Heart right ventricle (tissue), 16 donors: ENCODE results near the gene EBF3. TPM values are rescaled to one million over a fixed set of nuclear protein-coding genes. Genes with fewer than 3 reads are reported as not detected.

Experiments used
- ATAC-seq, 8 donors: fragments of 200-7000 bp; cut with Tn5 transposase; one replicate each; pipeline ENCODE4 v1.9.1; 2020; ENCODE audit warnings: mild to moderate bottlenecking in 8 of 8, moderate library complexity in 8 of 8, moderate number of reproducible peaks in 1 of 8
- DNase-seq, 2 donors: peaks; one replicate each; pipeline ENCODE4 v3.0.0-alpha.2; 2020
- H3K27ac ChIP-seq, 10 donors: fragments of 200-600 bp; sonication (generic) in 2 of 10; one replicate each; pipeline versions ENCODE4 v1.5.0 to v1.8.0; 2020 to 2022; ENCODE audit warnings: mild to moderate bottlenecking in 3 of 10
- H3K27me3 ChIP-seq, 7 donors: fragments of 200-600 bp; one replicate each; pipeline ENCODE4 v1.8.0; 2021 to 2022; ENCODE audit warnings: mild to moderate bottlenecking in 2 of 7
- H3K36me3 ChIP-seq, 9 donors: fragments of 200-600 bp; sonication (generic) in 1 of 9; one replicate each; pipeline versions ENCODE4 v1.5.0 to v1.8.0; 2020 to 2022; ENCODE audit warnings: mild to moderate bottlenecking in 2 of 9
- H3K4me1 ChIP-seq, 9 donors: fragments of 200-600 bp; sonication (generic) in 1 of 9; one replicate each; pipeline versions ENCODE4 v1.5.0 to v1.8.0; 2020 to 2022; ENCODE audit warnings: mild to moderate bottlenecking in 4 of 9
- H3K4me3 ChIP-seq, 10 donors: fragments of 200-600 bp; sonication (generic) in 2 of 10; one replicate each; pipeline versions ENCODE4 v1.5.0 to v1.8.0; 2020 to 2022; ENCODE audit warnings: mild to moderate bottlenecking in 7 of 10, moderate library complexity in 2 of 10
- H3K9me3 ChIP-seq, 11 donors: fragments of 200-600 bp in 10 of 11; sonication (generic) in 2 of 11; one replicate each; pipeline versions ENCODE4 v1.5.0 to v1.8.0; 2013 to 2022; ENCODE audit warnings: mild to moderate bottlenecking in 2 of 11, control low read depth in 1 of 11, moderate library complexity in 1 of 11
- CTCF ChIP-seq, 9 donors: fragments of 200-600 bp; sonication (generic) in 2 of 9; IDR thresholded peaks; one replicate each; pipeline versions ENCODE4 v1.5.0 to v1.8.0; 2021 to 2022; ENCODE audit warnings: antibody characterized with exemption in 9 of 9, mild to moderate bottlenecking in 5 of 9, moderate library complexity in 1 of 9
- WGBS, 2 donors: extraction: QIAGEN DNeasy Blood & Tissue Kit; methylation state at CpG; one replicate each; pipeline ENCODE4 v1.1.7; 2013; ENCODE audit warnings: inconsistent platforms in 1 of 2; 5-methylcytosine and 5-hydroxymethylcytosine counted together
- intact Hi-C, 10 donors: fragments of 100-400 bp; cut with DNase I; formaldehyde crosslinking; loops; one replicate each; pipeline versions ENCODE4 v1.11.1 to v1.14.2; 2022
- polyA plus RNA-seq, 2 donors: library from polyadenylated mRNA; stranded (reverse); fragments of 200-250 nt; gene quantifications; one replicate each; pipeline ENCODE4 v1.2.3, GENCODE V29; 2013
- total RNA-seq, 10 donors: library from RNA; stranded (reverse); fragmentation: NEBNext Ultra II Directional in 3 of 10; extraction: Animal tissue kit (Norgen Biotek cat#: 25700) in 3 of 10; gene quantifications; one replicate each; pipeline versions ENCODE4 v1.2.1 to v1.2.4, GENCODE V29; 2021 to 2023
- donor health status: Arrhythmogenic right ventricular cardiomyopathy.
- donor health status: ischemic (EF 13 %, LVEDD 7.1; RV severe dilation, severe dysfunction).
- donor health status: healthy with polysubstance abuse.
- donor health status: DM: no; HTN: yes; CAD: no.
- donor health status: DM: no; HTN: no; CAD: no.
- donor health status: ischemic (EF 25% LVEDD 6.9; RV normal size, moderate dysfunction).
- donor health status: ischemic (EF 25% LVEDD 5.7; RV mildly dilated, moderate dysfunction).
- donor health status: healthy.
- donor health status: DM: yes; HTN: yes; CAD: no.
- donor health status: Ischemic cardiomyopathy.
- donor health status: ischemic (EF 35%, LVEDD 5.7; RV mildly dilated, moderate dysfunction).
- donor health status: nonischemic (EF 11% LVEDD 7.7; RV severe dilation, severe dysfunction).
- donor health status: DM: yes; HTN: yes; CAD: no.
- donor health status: PGD.
- donor health status: ischemic (EF 29% LVEDD 5.4; RV normal size, mild dysfunction).
- donor health status: nonischemic (EF 23%, LVEDD 6.1; RV moderate dilation, normal function).

Gene EBF3
- total and polyA plus RNA-seq, 12 donors = 3.9 to 12.2 (median 5.6) TPM

GRCh38 chr10:129932182-129932581 is 31.9 kb downstream of the EBF3 start:
- H3K4me3 ChIP-seq = no peak overlapping the region
- H3K27me3 ChIP-seq = no peaks in the 10 kb centered on the region
- no peaks in the 10 kb centered on the region for H3K9me3 ChIP-seq
- H3K4me1 ChIP-seq = peaks cover 0 to 63% (median 9%) of the 10 kb centered on the region in 9 donors
- H3K36me3 ChIP-seq = peaks cover 0 to 5% (median 0%) of the 10 kb centered on the region in 9 donors
- ATAC-seq (no peak), DNase-seq (no peak)
- 96 to 98% methylated on average over 6 of the region's 6 CpGs for WGBS, 2 donors
- intact Hi-C loops = no loop called here
- no peak for TF ChIP-seq CTCF (IDR thresholded peaks at IDR 0.05)
- no peak overlapping the region for H3K27ac ChIP-seq

GRCh38 chr10:129929343-129930292 is 34.5 kb downstream of the EBF3 start:
- Histone ChIP-seq H3K27ac (no peak overlapping the region), H3K4me1 (peaks cover 0 to 45% (median 3%) of the 10 kb centered on the region in 9 donors), H3K27me3 (no peaks in the 10 kb centered on the region), H3K9me3 (no peaks in the 10 kb centered on the region), H3K36me3 (peaks cover 0 to 5% (median 0%) of the 10 kb centered on the region in 9 donors), H3K4me3 (no peak overlapping the region)
- TF ChIP-seq CTCF (IDR thresholded peaks at IDR 0.05) = peak in 5 of 9 donors; percentile 6 to 30 (median 11)
- ATAC-seq (no peak), DNase-seq (no peak)
- 74 to 80% methylated on average over 12 of the region's 12 CpGs for WGBS, 2 donors
- intact Hi-C loops = no loop called here

GRCh38 chr10:129927351-129928120 is 36.5 kb downstream of the EBF3 start:
- H3K27me3 ChIP-seq = no peaks in the 10 kb centered on the region
- ATAC-seq (no peak), DNase-seq (no peak)
- no peaks in the 10 kb centered on the region for H3K9me3 ChIP-seq
- H3K4me1 ChIP-seq = peaks cover 0 to 49% (median 4%) of the 10 kb centered on the region in 9 donors
- H3K36me3 ChIP-seq = peaks cover 0 to 5% (median 0%) of the 10 kb centered on the region in 9 donors
- 71 to 72% methylated on average over 16 of the region's 16 CpGs for WGBS, 2 donors
- TF ChIP-seq CTCF (IDR thresholded peaks at IDR 0.05) = no peak
- intact Hi-C loops = no loop called here
- H3K4me3 ChIP-seq = no peak overlapping the region
- H3K27ac ChIP-seq = no peak overlapping the region
